H9 (cell line): ENCODE measurements around the gene SRSF6. TPM values are rescaled to one million over a fixed set of nuclear protein-coding genes. Genes with fewer than 3 reads are reported as not detected.

Experiments used
- DNase-seq: peaks from one replicate; pipeline ENCODE4 v3.0.0-alpha.2; 2017
- H2AFZ ChIP-seq: one replicate; pipeline ENCODE4 v1.6.1; 2013; ENCODE audit warnings: mild to moderate bottlenecking, low read length, control low read depth, moderate library complexity
- H2AK5ac ChIP-seq: 2 replicates; pipeline ENCODE4 v1.6.1; 2013; ENCODE audit warnings: low read length, control low read depth, mixed read lengths; ENCODE audit not compliant: insufficient read length
- H2BK120ac ChIP-seq: one replicate; pipeline ENCODE4 v1.6.1; 2013; ENCODE audit warnings: low read depth, mild to moderate bottlenecking, low read length, control low read depth, inconsistent platforms; ENCODE audit not compliant: poor library complexity, severe bottlenecking
- H2BK12ac ChIP-seq: 2 replicates; pipeline ENCODE4 v1.6.1; 2013; ENCODE audit warnings: low read length, control low read depth, mixed read lengths, low read depth; ENCODE audit not compliant: insufficient read length
- H2BK15ac ChIP-seq: 2 replicates; pipeline ENCODE4 v1.6.1; 2013; ENCODE audit warnings: low read depth, low read length, control low read depth
- H2BK20ac ChIP-seq: one replicate; pipeline ENCODE4 v1.6.1; 2013; ENCODE audit warnings: low read depth, mild to moderate bottlenecking, low read length, control low read depth, inconsistent platforms; ENCODE audit not compliant: poor library complexity, severe bottlenecking
- H2BK5ac ChIP-seq: 2 replicates; pipeline ENCODE4 v1.6.1; 2013; ENCODE audit warnings: low read length, control low read depth, mixed read lengths; ENCODE audit not compliant: insufficient read length
- H3K14ac ChIP-seq: 2 replicates; pipeline ENCODE4 v1.6.1; 2013; ENCODE audit warnings: low read length, control low read depth; ENCODE audit not compliant: insufficient read depth
- H3K18ac ChIP-seq: 2 replicates; pipeline ENCODE4 v1.6.1; 2013; ENCODE audit warnings: low read depth, mild to moderate bottlenecking, mixed read lengths, low read length, control low read depth; ENCODE audit not compliant: insufficient read length
- H3K23ac ChIP-seq: 2 replicates; pipeline ENCODE4 v1.6.1; 2013; ENCODE audit warnings: low read length, control low read depth, mixed read lengths, low read depth; ENCODE audit not compliant: insufficient read length
- H3K23me2 ChIP-seq: 2 replicates; pipeline ENCODE4 v1.6.1; 2013; ENCODE audit warnings: low read depth, mild to moderate bottlenecking, mixed read lengths, low read length, control low read depth; ENCODE audit not compliant: insufficient read length, poor library complexity, severe bottlenecking
- H3K27ac ChIP-seq: 2 replicates; pipeline ENCODE4 v1.5.1; 2013; ENCODE audit warnings: low read length, control low read depth, mixed read lengths, low read depth; ENCODE audit not compliant: insufficient read length
- H3K27me3 ChIP-seq: 2 replicates; pipeline ENCODE4 v1.6.1; 2013; ENCODE audit warnings: low read length, control low read depth, inconsistent platforms; ENCODE audit not compliant: insufficient read depth
- H3K4ac ChIP-seq: 2 replicates; pipeline ENCODE4 v1.6.1; 2013; ENCODE audit warnings: low read depth, mild to moderate bottlenecking, control low read depth, inconsistent platforms, low read length, moderate library complexity
- H3K4me1 ChIP-seq: 2 replicates; pipeline ENCODE4 v1.6.1; 2013; ENCODE audit warnings: low read length, control low read depth, inconsistent platforms; ENCODE audit not compliant: insufficient read depth
- H3K4me2 ChIP-seq: 2 replicates; pipeline ENCODE4 v1.6.1; 2013; ENCODE audit warnings: low read length, control low read depth, mixed read lengths; ENCODE audit not compliant: insufficient read length, insufficient read depth
- H3K56ac ChIP-seq: 2 replicates; pipeline ENCODE4 v1.6.1; 2013; ENCODE audit warnings: low read depth, mild to moderate bottlenecking, mixed read lengths, low read length, control low read depth; ENCODE audit not compliant: insufficient read length
- H3K79me1 ChIP-seq: 2 replicates; pipeline ENCODE4 v1.6.1; 2013; ENCODE audit warnings: low read depth, mild to moderate bottlenecking, moderate library complexity, low read length, control low read depth, inconsistent platforms; ENCODE audit not compliant: insufficient read depth, poor library complexity, severe bottlenecking
- H3K79me2 ChIP-seq: 2 replicates; pipeline ENCODE4 v1.6.1; 2013; ENCODE audit warnings: low read length, control low read depth, inconsistent platforms; ENCODE audit not compliant: insufficient read depth
- H3K9ac ChIP-seq: 2 replicates; pipeline ENCODE4 v1.6.1; 2013; ENCODE audit warnings: low read length, control low read depth, mixed read lengths; ENCODE audit not compliant: insufficient read length; ENCODE audit errors: extremely low read depth
- H3K9me3 ChIP-seq: one replicate; pipeline ENCODE4 v1.6.1; 2013; ENCODE audit warnings: low read depth, low read length, inconsistent platforms; ENCODE audit not compliant: control insufficient read depth
- H3T11ph ChIP-seq: one replicate; pipeline ENCODE4 v1.6.1; 2013; ENCODE audit warnings: mild to moderate bottlenecking, low read length, control low read depth, inconsistent platforms
- H4K20me1 ChIP-seq: one replicate; pipeline ENCODE4 v1.6.1; 2013; ENCODE audit not compliant: control insufficient read depth, insufficient read length, insufficient read depth
- H4K5ac ChIP-seq: 2 replicates; pipeline ENCODE4 v1.6.1; 2013; ENCODE audit warnings: low read depth, mild to moderate bottlenecking, mixed read lengths, low read length, control low read depth; ENCODE audit not compliant: insufficient read length
- H4K8ac ChIP-seq: replicated peaks from 2 replicates; pipeline ENCODE4 v1.6.1; 2013; ENCODE audit warnings: low read length, control low read depth, mixed read lengths, low read depth; ENCODE audit not compliant: insufficient read length
- H4K91ac ChIP-seq: 2 replicates; pipeline ENCODE4 v1.6.1; 2013; ENCODE audit warnings: low read depth, mild to moderate bottlenecking, moderate library complexity, mixed read lengths, low read length, control low read depth; ENCODE audit not compliant: insufficient read length
- H3K27ac Mint-ChIP-seq, 3 experiments: 2 replicates in 2 of 3; 3 replicates in 1 of 3; pipeline ENCODE4 v1.8.0; 2020 to 2021; ENCODE audit warnings: mixed read lengths in 3 of 3, mild to moderate bottlenecking in 1 of 3, moderate library complexity in 1 of 3
- H3K27me3 Mint-ChIP-seq: 2 replicates; pipeline ENCODE4 v1.8.0; 2021; ENCODE audit warnings: low read depth, mild to moderate bottlenecking, moderate library complexity, mixed read lengths
- H3K36me3 Mint-ChIP-seq, 3 experiments: 2 replicates in 2 of 3; 3 replicates in 1 of 3; pipeline ENCODE4 v1.8.0; 2020 to 2021; ENCODE audit warnings: low read depth in 3 of 3, mixed read lengths in 3 of 3; ENCODE audit not compliant: insufficient read depth in 1 of 3
- H3K4me1 Mint-ChIP-seq, 2 experiments: 2 replicates each; pipeline ENCODE4 v1.8.0; 2020; ENCODE audit warnings: mixed read lengths in 2 of 2
- H3K4me3 Mint-ChIP-seq, 2 experiments: 2 replicates in 1 of 2; 3 replicates in 1 of 2; pipeline ENCODE4 v1.8.0; 2020 to 2021; ENCODE audit warnings: mild to moderate bottlenecking in 2 of 2, mixed read lengths in 2 of 2, moderate library complexity in 1 of 2
- H3K9me3 Mint-ChIP-seq, 2 experiments: 2 replicates in 1 of 2; 3 replicates in 1 of 2; pipeline ENCODE4 v1.8.0; 2020; ENCODE audit warnings: mild to moderate bottlenecking in 2 of 2, mixed read lengths in 2 of 2, moderate library complexity in 1 of 2
- WGBS: extraction: QIAGEN DNeasy Blood & Tissue Kit; methylation state at CpG from one replicate; pipeline ENCODE4 v1.1.7; 2013; ENCODE audit warnings: missing lambda C conversion rate, low lambda C conversion rate, mixed read lengths; ENCODE audit not compliant: insufficient read length; ENCODE audit errors: extremely low coverage; 5-methylcytosine and 5-hydroxymethylcytosine counted together
- total RNA-seq: library from RNA; stranded (reverse); gene quantifications from 2 replicates; pipeline ENCODE4 v1.2.1, GENCODE V29; 2021
- TF ChIP-seq, protein P1 (sequence below): fragments of 200-600 bp; sonication (generic); conservative IDR thresholded peaks from 3 replicates; pipeline ENCODE4 v1.8.0; 2021; ENCODE audit warnings: antibody characterized with exemption, mild to moderate bottlenecking

Gene SRSF6
- total RNA-seq, 1 experiment from 2014 or later, result 336 TPM

DNA sequence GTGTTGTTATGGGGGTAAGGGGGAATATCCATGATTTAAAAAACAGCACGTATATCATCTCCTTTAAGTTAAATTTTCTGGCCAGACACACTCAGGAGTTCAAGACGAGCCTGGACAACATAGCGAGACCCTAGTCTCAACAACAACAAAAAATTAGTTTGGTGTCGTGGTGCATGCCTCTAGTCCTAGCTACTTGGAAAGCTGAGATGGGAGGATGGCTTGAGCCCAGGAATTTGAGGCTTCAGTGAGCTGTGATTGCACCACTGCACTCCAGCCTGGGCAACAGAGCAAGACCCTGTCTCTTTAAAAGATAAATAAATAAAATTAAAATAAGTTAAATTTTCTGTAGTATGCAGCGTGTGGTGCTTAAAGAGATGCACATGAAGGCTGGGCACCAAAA lies 31.5 kb upstream of the SRSF6 start:
- WGBS, result no CpG with 5 or more reads among the region's 5 CpGs

More for the DNA sequence above, 31.5 kb upstream of the SRSF6 start:
- H3K79me2 ChIP-seq, result no peaks in the 10 kb centered on the region
- Mint-ChIP-seq H3K27me3 (peaks cover 23% of the 10 kb centered on the region), H3K4me3 (no peak overlapping the region), H3K9me3 (peaks cover 3 to 5% of the 10 kb centered on the region in 2 experiments; a peak in 2 of 5 replicates), H3K27ac (no peak overlapping the region), H3K4me1 (peaks cover 15% of the 10 kb centered on the region in 2 experiments), H3K36me3 (peaks cover 0 to under 1% (median 0%) of the 10 kb centered on the region in 3 experiments; a peak in 2 of 7 replicates)
- no peaks in the 10 kb centered on the region for H3K9me3 ChIP-seq
- DNase-seq, result no peak
- H2BK12ac ChIP-seq, result no peak overlapping the region
- no peaks in the 10 kb centered on the region for H3K79me1 ChIP-seq
- no peak overlapping the region for H2BK5ac ChIP-seq
- H4K8ac ChIP-seq, result no peak overlapping the region
- no peaks in the 10 kb centered on the region for H4K20me1 ChIP-seq
- no peak overlapping the region for H3K23ac ChIP-seq
- H3K9ac ChIP-seq, result no peak overlapping the region
- no peak overlapping the region for H3K14ac ChIP-seq
- H3K56ac ChIP-seq, result no peak overlapping the region
- H3K27ac ChIP-seq, result no peak overlapping the region
- H3K18ac ChIP-seq, result no peak overlapping the region
- no peaks in the 10 kb centered on the region for H3K23me2 ChIP-seq
- H3K4me2 ChIP-seq, result no peak overlapping the region
- H2AK5ac ChIP-seq, result no peak overlapping the region
- H3K27me3 ChIP-seq, result no peaks in the 10 kb centered on the region
- no peak overlapping the region for H2BK20ac ChIP-seq
- TF ChIP-seq, protein P1, sequence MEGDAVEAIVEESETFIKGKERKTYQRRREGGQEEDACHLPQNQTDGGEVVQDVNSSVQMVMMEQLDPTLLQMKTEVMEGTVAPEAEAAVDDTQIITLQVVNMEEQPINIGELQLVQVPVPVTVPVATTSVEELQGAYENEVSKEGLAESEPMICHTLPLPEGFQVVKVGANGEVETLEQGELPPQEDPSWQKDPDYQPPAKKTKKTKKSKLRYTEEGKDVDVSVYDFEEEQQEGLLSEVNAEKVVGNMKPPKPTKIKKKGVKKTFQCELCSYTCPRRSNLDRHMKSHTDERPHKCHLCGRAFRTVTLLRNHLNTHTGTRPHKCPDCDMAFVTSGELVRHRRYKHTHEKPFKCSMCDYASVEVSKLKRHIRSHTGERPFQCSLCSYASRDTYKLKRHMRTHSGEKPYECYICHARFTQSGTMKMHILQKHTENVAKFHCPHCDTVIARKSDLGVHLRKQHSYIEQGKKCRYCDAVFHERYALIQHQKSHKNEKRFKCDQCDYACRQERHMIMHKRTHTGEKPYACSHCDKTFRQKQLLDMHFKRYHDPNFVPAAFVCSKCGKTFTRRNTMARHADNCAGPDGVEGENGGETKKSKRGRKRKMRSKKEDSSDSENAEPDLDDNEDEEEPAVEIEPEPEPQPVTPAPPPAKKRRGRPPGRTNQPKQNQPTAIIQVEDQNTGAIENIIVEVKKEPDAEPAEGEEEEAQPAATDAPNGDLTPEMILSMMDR, result no peak
- no peak overlapping the region for H2AFZ ChIP-seq
- H4K91ac ChIP-seq, result no peak overlapping the region
- H2BK15ac ChIP-seq, result no peak overlapping the region
- peaks cover 5% of the 10 kb centered on the region; the same call in 1 of the 2 replicates for H3K4me1 ChIP-seq
- H3K4ac ChIP-seq, result no peak overlapping the region
- H3T11ph ChIP-seq, result no peak overlapping the region
- no peak overlapping the region for H2BK120ac ChIP-seq
- no peak overlapping the region for H4K5ac ChIP-seq
